GM23338 (cell line): ENCODE measurements around the gene C2CD3. TPM values are rescaled to one million over a fixed set of nuclear protein-coding genes. Genes with fewer than 3 reads are reported as not detected.

Source experiments
- ATAC-seq: fragments of 200-7000 bp; cut with Tn5 transposase; 3 replicates; pipeline ENCODE4 v1.9.1; 2020
- DNase-seq: peaks from one replicate; pipeline ENCODE4 v3.0.0-alpha.2; 2015; ENCODE audit warnings: low spot score
- H2AFZ ChIP-seq: fragments of 200-600 bp; sonication (generic); 2 replicates; pipeline ENCODE4 v1.8.0; 2016; ENCODE audit warnings: antibody characterized with exemption, mild to moderate bottlenecking, moderate library complexity
- H3F3A ChIP-seq: fragments of 200-600 bp; sonication (generic); replicated peaks from 2 replicates; pipeline ENCODE4 v1.8.0; 2017; ENCODE audit warnings: antibody characterized with exemption, mixed run types, low read depth
- H3K27ac ChIP-seq: fragments of 200-600 bp; sonication (generic); 2 replicates; pipeline ENCODE4 v1.6.1; 2016; ENCODE audit warnings: low read depth
- H3K27me3 ChIP-seq: fragments of 200-600 bp; sonication (generic); 2 replicates; pipeline ENCODE4 v1.8.0; 2016; ENCODE audit warnings: mild to moderate bottlenecking, mixed run types, moderate library complexity; ENCODE audit not compliant: insufficient read depth
- H3K36me3 ChIP-seq: fragments of 200-600 bp; sonication (generic); 2 replicates; pipeline ENCODE4 v1.8.0; 2016; ENCODE audit warnings: mild to moderate bottlenecking; ENCODE audit not compliant: insufficient read depth
- H3K4me1 ChIP-seq: fragments of 200-600 bp; sonication (generic); 2 replicates; pipeline ENCODE4 v1.8.0; 2016; ENCODE audit warnings: mild to moderate bottlenecking, moderate library complexity; ENCODE audit not compliant: insufficient read depth
- H3K4me2 ChIP-seq: fragments of 200-600 bp; sonication (generic); 2 replicates; pipeline ENCODE4 v1.7.1; 2017; ENCODE audit warnings: mixed run types
- H3K4me3 ChIP-seq: fragments of 200-600 bp; sonication (generic); 2 replicates; pipeline ENCODE4 v1.6.1; 2016; ENCODE audit warnings: mixed run types
- H3K79me2 ChIP-seq: fragments of 200-600 bp; sonication (generic); replicated peaks from 2 replicates; pipeline ENCODE4 v1.8.0; 2017; ENCODE audit warnings: mild to moderate bottlenecking; ENCODE audit not compliant: insufficient read depth
- H3K9me2 ChIP-seq: fragments of 200-600 bp; sonication (generic); 2 replicates; pipeline ENCODE4 v1.8.0; 2017; ENCODE audit not compliant: insufficient read depth
- H4K20me1 ChIP-seq: fragments of 200-600 bp; sonication (generic); replicated peaks from 2 replicates; pipeline ENCODE4 v1.8.0; 2017; ENCODE audit warnings: mild to moderate bottlenecking; ENCODE audit not compliant: insufficient read depth
- H3K27ac Mint-ChIP-seq: 2 replicates; pipeline ENCODE4 v1.8.0; 2020; ENCODE audit warnings: inconsistent platforms, mild to moderate bottlenecking, moderate library complexity, mixed read lengths
- H3K27me3 Mint-ChIP-seq: 3 replicates; pipeline ENCODE4 v1.8.0; 2022; ENCODE audit warnings: low read depth, mild to moderate bottlenecking, moderate library complexity, mixed read lengths, inconsistent platforms; ENCODE audit not compliant: insufficient read depth, poor library complexity
- H3K36me3 Mint-ChIP-seq: 3 replicates; pipeline ENCODE4 v1.8.0; 2021; ENCODE audit warnings: low read depth, mild to moderate bottlenecking, inconsistent platforms, moderate library complexity, mixed read lengths
- H3K4me1 Mint-ChIP-seq: 3 replicates; pipeline ENCODE4 v1.8.0; 2020; ENCODE audit warnings: mild to moderate bottlenecking, inconsistent platforms, mixed read lengths
- H3K4me3 Mint-ChIP-seq: 3 replicates; pipeline ENCODE4 v1.8.0; 2021; ENCODE audit warnings: moderate library complexity, mild to moderate bottlenecking, inconsistent platforms, mixed read lengths
- H3K9me3 Mint-ChIP-seq: 3 replicates; pipeline ENCODE4 v1.8.0; 2020; ENCODE audit warnings: moderate library complexity, mild to moderate bottlenecking, inconsistent platforms, mixed read lengths
- JUNB ChIP-seq: IDR thresholded peaks from one replicate; pipeline ENCODE4 v1.6.1; 2016; ENCODE audit warnings: antibody characterized with exemption; ENCODE audit not compliant: unreplicated experiment
- NANOG ChIP-seq: IDR thresholded peaks from 2 replicates; pipeline ENCODE4 v1.6.1; 2016; ENCODE audit warnings: antibody characterized with exemption, borderline replicate concordance
- POLR2AphosphoS5 ChIP-seq: IDR thresholded peaks from 2 replicates; pipeline ENCODE4 v1.6.1; 2016; ENCODE audit warnings: antibody characterized with exemption, low read depth
- ZNF114 ChIP-seq: fragments of 250-450 bp; sonication (Bioruptor Pico); IDR thresholded peaks from 2 replicates; pipeline ENCODE4 v1.5.0; 2020; ENCODE audit warnings: mild to moderate bottlenecking, moderate library complexity
- ZNF331 ChIP-seq: fragments of 250-450 bp; sonication (Bioruptor Pico); IDR thresholded peaks from 2 replicates; pipeline ENCODE4 v1.5.0; 2020; ENCODE audit warnings: low read depth, mild to moderate bottlenecking, moderate library complexity
- polyA plus RNA-seq: library from polyadenylated mRNA; unstranded; fragments of >200 nt; fragmentation: Nextera tagmentation; extraction: Ambion mirVana; gene quantifications from 2 replicates; pipeline ENCODE4 v1.2.1, GENCODE V29; 2016
- total RNA-seq: library from RNA; depleted of rRNA; stranded (reverse); fragments of >200 nt; shearing (Covaris generic); gene quantifications from 2 replicates; pipeline ENCODE4 v1.2.3, GENCODE V29; 2014
- TF ChIP-seq, protein P1 (sequence below): IDR thresholded peaks from one replicate; pipeline ENCODE4 v1.6.1; 2018; ENCODE audit warnings: antibody characterized with exemption; ENCODE audit not compliant: unreplicated experiment
- TF ChIP-seq, protein P2 (sequence below): fragments of 250-450 bp; sonication (Bioruptor Pico); IDR thresholded peaks from 2 replicates; pipeline ENCODE4 v1.5.0; 2020; ENCODE audit warnings: mild to moderate bottlenecking, moderate library complexity

Gene C2CD3
- total and polyA plus RNA-seq, 2 experiments from 2014 or later = 15.5 to 29.5 TPM

DNA sequence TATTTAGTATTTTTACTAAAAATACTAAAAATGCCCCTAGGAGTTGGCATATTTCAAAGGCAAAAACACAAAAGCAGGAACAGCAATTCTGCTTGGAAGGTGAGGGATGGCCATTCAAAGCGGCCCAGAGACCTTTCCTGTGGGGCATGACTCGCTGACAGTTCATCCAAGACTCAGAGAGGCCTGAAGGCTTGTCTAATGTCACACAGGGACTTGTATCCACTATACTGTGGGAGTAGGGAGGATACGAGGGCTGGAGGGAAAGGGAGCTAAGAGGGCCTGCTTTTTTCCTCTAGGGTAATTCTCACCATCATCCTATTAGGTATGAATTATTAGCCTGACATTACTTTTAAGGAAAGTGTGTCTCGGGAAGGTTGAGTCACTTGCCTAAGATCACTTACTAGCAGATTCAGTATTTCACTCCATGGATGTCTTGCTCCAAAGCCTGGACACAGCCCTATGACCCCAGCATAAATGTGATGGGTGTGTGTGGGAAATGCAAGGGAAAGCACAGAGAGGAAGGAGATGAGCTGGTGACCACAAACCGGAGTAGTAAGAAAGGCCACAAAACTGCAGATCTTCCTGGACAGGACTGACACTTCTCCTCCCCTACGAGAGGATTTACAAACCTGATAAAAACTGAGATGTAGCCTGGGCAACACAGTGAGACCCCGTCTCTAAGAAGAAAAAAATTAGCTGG lies 145.2 kb downstream of the C2CD3 start:
- Histone ChIP-seq H3K4me3 (no peak overlapping the region), H3K79me2 (no peaks in the 10 kb centered on the region), H3F3A (no peaks in the 10 kb centered on the region), H2AFZ (no peak overlapping the region), H3K4me2 (no peak overlapping the region), H3K36me3 (no peaks in the 10 kb centered on the region; the same call in 1 of the 2 replicates), H3K4me1 (no peaks in the 10 kb centered on the region), H3K27ac (no peak overlapping the region), H4K20me1 (0 out of 2 replicates have a peak, but pooled peaks cover 2% of the 10 kb centered on the region), H3K9me2 (0 out of 2 replicates have a peak, but pooled peaks cover 3% of the 10 kb centered on the region), H3K27me3 (no peaks in the 10 kb centered on the region)
- no peak overlapping the region for H3K4me3 Mint-ChIP-seq
- no peaks in the 10 kb centered on the region for H3K9me3 Mint-ChIP-seq
- H3K4me1 Mint-ChIP-seq = peaks cover 7% of the 10 kb centered on the region
- TF ChIP-seq POLR2AphosphoS5 = no peak
- TF ChIP-seq ZNF331 (CRISPR knock-in tag) = no peak
- TF ChIP-seq, protein P1, sequence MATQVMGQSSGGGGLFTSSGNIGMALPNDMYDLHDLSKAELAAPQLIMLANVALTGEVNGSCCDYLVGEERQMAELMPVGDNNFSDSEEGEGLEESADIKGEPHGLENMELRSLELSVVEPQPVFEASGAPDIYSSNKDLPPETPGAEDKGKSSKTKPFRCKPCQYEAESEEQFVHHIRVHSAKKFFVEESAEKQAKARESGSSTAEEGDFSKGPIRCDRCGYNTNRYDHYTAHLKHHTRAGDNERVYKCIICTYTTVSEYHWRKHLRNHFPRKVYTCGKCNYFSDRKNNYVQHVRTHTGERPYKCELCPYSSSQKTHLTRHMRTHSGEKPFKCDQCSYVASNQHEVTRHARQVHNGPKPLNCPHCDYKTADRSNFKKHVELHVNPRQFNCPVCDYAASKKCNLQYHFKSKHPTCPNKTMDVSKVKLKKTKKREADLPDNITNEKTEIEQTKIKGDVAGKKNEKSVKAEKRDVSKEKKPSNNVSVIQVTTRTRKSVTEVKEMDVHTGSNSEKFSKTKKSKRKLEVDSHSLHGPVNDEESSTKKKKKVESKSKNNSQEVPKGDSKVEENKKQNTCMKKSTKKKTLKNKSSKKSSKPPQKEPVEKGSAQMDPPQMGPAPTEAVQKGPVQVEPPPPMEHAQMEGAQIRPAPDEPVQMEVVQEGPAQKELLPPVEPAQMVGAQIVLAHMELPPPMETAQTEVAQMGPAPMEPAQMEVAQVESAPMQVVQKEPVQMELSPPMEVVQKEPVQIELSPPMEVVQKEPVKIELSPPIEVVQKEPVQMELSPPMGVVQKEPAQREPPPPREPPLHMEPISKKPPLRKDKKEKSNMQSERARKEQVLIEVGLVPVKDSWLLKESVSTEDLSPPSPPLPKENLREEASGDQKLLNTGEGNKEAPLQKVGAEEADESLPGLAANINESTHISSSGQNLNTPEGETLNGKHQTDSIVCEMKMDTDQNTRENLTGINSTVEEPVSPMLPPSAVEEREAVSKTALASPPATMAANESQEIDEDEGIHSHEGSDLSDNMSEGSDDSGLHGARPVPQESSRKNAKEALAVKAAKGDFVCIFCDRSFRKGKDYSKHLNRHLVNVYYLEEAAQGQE = no peak
- TF ChIP-seq JUNB = no peak
- no peak for TF ChIP-seq ZNF114 (CRISPR knock-in tag)
- TF ChIP-seq NANOG = no peak
- TF ChIP-seq, protein P2, sequence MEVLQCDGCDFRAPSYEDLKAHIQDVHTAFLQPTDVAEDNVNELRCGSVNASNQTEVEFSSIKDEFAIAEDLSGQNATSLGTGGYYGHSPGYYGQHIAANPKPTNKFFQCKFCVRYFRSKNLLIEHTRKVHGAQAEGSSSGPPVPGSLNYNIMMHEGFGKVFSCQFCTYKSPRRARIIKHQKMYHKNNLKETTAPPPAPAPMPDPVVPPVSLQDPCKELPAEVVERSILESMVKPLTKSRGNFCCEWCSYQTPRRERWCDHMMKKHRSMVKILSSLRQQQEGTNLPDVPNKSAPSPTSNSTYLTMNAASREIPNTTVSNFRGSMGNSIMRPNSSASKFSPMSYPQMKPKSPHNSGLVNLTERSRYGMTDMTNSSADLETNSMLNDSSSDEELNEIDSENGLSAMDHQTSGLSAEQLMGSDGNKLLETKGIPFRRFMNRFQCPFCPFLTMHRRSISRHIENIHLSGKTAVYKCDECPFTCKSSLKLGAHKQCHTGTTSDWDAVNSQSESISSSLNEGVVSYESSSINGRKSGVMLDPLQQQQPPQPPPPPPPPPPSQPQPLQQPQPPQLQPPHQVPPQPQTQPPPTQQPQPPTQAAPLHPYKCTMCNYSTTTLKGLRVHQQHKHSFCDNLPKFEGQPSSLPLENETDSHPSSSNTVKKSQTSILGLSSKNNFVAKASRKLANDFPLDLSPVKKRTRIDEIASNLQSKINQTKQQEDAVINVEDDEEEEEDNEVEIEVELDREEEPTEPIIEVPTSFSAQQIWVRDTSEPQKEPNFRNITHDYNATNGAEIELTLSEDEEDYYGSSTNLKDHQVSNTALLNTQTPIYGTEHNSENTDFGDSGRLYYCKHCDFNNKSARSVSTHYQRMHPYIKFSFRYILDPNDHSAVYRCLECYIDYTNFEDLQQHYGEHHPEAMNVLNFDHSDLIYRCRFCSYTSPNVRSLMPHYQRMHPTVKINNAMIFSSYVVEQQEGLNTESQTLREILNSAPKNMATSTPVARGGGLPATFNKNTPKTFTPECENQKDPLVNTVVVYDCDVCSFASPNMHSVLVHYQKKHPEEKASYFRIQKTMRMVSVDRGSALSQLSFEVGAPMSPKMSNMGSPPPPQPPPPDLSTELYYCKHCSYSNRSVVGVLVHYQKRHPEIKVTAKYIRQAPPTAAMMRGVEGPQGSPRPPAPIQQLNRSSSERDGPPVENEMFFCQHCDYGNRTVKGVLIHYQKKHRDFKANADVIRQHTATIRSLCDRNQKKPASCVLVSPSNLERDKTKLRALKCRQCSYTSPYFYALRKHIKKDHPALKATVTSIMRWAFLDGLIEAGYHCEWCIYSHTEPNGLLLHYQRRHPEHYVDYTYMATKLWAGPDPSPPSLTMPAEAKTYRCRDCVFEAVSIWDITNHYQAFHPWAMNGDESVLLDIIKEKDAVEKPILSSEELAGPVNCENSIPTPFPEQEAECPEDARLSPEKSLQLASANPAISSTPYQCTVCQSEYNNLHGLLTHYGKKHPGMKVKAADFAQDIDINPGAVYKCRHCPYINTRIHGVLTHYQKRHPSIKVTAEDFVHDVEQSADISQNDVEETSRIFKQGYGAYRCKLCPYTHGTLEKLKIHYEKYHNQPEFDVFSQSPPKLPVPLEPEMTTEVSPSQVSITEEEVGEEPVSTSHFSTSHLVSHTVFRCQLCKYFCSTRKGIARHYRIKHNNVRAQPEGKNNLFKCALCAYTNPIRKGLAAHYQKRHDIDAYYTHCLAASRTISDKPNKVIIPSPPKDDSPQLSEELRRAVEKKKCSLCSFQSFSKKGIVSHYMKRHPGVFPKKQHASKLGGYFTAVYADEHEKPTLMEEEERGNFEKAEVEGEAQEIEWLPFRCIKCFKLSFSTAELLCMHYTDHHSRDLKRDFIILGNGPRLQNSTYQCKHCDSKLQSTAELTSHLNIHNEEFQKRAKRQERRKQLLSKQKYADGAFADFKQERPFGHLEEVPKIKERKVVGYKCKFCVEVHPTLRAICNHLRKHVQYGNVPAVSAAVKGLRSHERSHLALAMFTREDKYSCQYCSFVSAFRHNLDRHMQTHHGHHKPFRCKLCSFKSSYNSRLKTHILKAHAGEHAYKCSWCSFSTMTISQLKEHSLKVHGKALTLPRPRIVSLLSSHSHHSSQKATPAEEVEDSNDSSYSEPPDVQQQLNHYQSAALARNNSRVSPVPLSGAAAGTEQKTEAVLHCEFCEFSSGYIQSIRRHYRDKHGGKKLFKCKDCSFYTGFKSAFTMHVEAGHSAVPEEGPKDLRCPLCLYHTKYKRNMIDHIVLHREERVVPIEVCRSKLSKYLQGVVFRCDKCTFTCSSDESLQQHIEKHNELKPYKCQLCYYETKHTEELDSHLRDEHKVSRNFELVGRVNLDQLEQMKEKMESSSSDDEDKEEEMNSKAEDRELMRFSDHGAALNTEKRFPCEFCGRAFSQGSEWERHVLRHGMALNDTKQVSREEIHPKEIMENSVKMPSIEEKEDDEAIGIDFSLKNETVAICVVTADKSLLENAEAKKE = no peak
- peaks cover 5% of the 10 kb centered on the region for H3K27me3 Mint-ChIP-seq
- peaks cover 3% of the 10 kb centered on the region; the same call in 2 of the 3 replicates for H3K36me3 Mint-ChIP-seq
- DNase-seq = no peak
- ATAC-seq = no peak
- no peak overlapping the region for H3K27ac Mint-ChIP-seq
